ENCODE measurements around the gene NPAS3. TPM values are rescaled to one million over a fixed set of nuclear protein-coding genes. Genes with fewer than 3 reads are reported as not detected.

NPAS3 gene
- total RNA-seq, 1 donor from 2014 or later, result 2.0 TPM

DNA sequence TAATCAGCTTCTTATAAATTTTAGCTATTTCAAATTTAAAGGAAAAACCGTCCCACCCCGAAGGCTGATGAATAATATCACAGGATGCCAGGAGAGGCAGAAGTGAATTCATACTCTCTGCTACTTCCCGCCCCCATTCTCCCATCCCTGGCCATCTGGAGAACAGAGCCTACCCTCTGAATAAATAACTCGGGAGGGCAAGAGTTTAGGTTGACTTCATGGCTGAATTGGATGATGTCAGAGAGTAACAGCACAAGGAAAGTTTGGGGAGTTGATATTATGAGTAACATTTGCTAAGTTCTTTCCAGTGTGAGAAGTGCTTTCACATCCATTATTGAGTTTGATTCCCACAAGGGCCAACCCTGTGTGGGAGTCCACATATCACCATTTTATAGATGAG is 770.6 kb downstream of the NPAS3 start:
- Histone ChIP-seq H3K36me3 (ENCODE audit: control insufficient read depth, insufficient read depth, low read length) (no peaks in the 10 kb centered on the region), H3K4me3 (ENCODE audit: low read depth, low read length) (no peak overlapping the region), H3K27me3 (ENCODE audit: control insufficient read depth, insufficient read depth, low read length) (no peaks in the 10 kb centered on the region)
- TF ChIP-seq, protein P1, sequence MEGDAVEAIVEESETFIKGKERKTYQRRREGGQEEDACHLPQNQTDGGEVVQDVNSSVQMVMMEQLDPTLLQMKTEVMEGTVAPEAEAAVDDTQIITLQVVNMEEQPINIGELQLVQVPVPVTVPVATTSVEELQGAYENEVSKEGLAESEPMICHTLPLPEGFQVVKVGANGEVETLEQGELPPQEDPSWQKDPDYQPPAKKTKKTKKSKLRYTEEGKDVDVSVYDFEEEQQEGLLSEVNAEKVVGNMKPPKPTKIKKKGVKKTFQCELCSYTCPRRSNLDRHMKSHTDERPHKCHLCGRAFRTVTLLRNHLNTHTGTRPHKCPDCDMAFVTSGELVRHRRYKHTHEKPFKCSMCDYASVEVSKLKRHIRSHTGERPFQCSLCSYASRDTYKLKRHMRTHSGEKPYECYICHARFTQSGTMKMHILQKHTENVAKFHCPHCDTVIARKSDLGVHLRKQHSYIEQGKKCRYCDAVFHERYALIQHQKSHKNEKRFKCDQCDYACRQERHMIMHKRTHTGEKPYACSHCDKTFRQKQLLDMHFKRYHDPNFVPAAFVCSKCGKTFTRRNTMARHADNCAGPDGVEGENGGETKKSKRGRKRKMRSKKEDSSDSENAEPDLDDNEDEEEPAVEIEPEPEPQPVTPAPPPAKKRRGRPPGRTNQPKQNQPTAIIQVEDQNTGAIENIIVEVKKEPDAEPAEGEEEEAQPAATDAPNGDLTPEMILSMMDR (IDR thresholded peaks at IDR 0.05; ENCODE audit: insufficient read depth, low read length, poor library complexity, severe bottlenecking), result no peak
- DNase-seq (ENCODE audit: low read depth), result no peak

DNA sequence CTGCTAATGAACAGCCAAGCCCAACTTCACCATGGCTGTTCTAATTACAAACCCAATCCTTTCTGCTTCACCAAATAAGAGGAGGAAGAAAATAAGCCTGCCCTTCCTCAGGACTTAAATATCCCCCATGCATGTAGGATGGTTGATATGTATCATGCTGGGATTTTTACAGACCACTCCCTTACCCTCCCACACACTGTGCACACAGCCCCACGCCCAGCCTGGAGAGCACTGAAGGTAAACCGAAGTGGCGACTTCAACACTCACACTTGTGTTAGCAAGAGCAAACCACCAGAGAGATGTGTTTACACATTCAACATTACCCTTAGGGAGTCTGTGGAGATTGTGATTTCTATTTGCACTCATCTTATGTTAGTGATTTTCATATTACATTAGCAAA is 771.0 kb downstream of the NPAS3 start:
- Histone ChIP-seq H3K36me3 (ENCODE audit: control insufficient read depth, insufficient read depth, low read length) (no peaks in the 10 kb centered on the region), H3K27me3 (ENCODE audit: control insufficient read depth, insufficient read depth, low read length) (no peaks in the 10 kb centered on the region), H3K4me3 (ENCODE audit: low read depth, low read length) (no peak overlapping the region)
- no peak for DNase-seq (ENCODE audit: low read depth)
- TF ChIP-seq, protein P1 (IDR thresholded peaks at IDR 0.05; ENCODE audit: insufficient read depth, low read length, poor library complexity, severe bottlenecking), result no peak

DNA sequence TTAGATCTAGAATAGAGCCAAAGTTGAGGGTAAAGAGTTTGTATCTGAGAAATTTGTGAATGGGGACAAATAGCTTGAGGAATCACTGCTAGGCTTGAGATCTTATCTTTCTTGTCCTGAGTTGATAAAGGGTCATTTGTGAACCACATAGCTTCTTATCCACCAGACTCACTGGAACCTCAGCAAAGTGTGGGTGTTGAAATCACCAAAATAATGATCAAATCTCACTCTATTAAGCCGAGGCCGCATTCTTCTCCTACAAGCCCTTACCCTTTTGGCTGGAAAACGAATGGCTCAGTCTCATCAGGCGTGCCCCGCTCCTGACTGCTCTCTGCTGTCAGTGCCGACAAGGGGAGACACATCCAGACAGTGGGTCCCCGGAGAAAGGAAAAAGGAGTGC is 771.6 kb downstream of the NPAS3 start:
- no peaks in the 10 kb centered on the region for H3K27me3 ChIP-seq (ENCODE audit: control insufficient read depth, insufficient read depth, low read length)
- TF ChIP-seq, protein P1 (IDR thresholded peaks at IDR 0.05; ENCODE audit: insufficient read depth, low read length, poor library complexity, severe bottlenecking), result no peak
- H3K4me3 ChIP-seq (ENCODE audit: low read depth, low read length), result no peak overlapping the region
- no peaks in the 10 kb centered on the region for H3K36me3 ChIP-seq (ENCODE audit: control insufficient read depth, insufficient read depth, low read length)
- no peak for DNase-seq (ENCODE audit: low read depth)

DNA sequence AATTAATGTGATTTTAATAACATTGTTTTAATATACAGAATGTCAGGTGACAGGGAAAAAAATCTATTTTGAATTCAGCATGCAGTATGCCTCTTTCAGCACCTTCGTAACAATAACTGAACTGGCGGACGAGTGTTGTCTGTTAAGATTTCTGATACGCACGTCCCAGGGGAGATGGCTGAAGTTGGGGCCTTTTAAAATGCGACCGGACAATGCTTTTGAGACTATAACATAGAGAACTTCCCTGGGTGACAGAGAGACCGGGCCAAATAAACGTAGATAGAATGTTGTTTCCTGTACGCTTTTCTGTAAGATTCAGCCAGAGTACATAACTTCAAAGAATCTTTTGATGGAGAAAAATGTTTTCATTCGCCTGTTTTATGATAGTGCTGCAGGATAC is 772.5 kb downstream of the NPAS3 start:
- Histone ChIP-seq H3K4me3 (ENCODE audit: low read depth, low read length) (no peak overlapping the region), H3K36me3 (ENCODE audit: control insufficient read depth, insufficient read depth, low read length) (no peaks in the 10 kb centered on the region), H3K27me3 (ENCODE audit: control insufficient read depth, insufficient read depth, low read length) (no peaks in the 10 kb centered on the region)
- no peak for DNase-seq (ENCODE audit: low read depth)
- TF ChIP-seq, protein P1 (IDR thresholded peaks at IDR 0.05; ENCODE audit: insufficient read depth, low read length, poor library complexity, severe bottlenecking), result no peak

DNA sequence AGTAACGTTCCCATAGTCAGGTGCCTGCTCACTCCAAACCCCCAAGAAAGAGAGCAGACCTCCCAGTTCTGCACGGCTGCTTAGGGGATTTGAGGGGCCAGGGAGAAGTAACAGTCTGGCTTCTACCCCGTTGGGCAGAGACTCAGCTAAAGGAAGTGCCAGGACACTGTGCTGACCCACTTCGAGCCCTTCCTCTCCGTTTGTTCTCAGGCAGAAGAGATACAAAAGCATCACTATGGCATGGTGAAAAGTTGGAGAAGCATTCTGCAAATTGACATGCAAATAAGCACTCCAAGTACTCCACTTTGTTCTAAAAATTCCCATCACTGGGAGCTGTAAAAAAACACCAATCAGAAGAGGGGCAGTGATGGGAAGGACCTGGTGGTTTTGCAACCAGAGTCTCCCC is 773.1 kb downstream of the NPAS3 start:
- no peak overlapping the region for H3K4me3 ChIP-seq (ENCODE audit: low read depth, low read length)
- H3K36me3 ChIP-seq (ENCODE audit: control insufficient read depth, insufficient read depth, low read length), result no peaks in the 10 kb centered on the region
- TF ChIP-seq, protein P1 (IDR thresholded peaks at IDR 0.05; ENCODE audit: insufficient read depth, low read length, poor library complexity, severe bottlenecking), result no peak
- H3K27me3 ChIP-seq (ENCODE audit: control insufficient read depth, insufficient read depth, low read length), result no peaks in the 10 kb centered on the region
- no peak for DNase-seq (ENCODE audit: low read depth)

DNA sequence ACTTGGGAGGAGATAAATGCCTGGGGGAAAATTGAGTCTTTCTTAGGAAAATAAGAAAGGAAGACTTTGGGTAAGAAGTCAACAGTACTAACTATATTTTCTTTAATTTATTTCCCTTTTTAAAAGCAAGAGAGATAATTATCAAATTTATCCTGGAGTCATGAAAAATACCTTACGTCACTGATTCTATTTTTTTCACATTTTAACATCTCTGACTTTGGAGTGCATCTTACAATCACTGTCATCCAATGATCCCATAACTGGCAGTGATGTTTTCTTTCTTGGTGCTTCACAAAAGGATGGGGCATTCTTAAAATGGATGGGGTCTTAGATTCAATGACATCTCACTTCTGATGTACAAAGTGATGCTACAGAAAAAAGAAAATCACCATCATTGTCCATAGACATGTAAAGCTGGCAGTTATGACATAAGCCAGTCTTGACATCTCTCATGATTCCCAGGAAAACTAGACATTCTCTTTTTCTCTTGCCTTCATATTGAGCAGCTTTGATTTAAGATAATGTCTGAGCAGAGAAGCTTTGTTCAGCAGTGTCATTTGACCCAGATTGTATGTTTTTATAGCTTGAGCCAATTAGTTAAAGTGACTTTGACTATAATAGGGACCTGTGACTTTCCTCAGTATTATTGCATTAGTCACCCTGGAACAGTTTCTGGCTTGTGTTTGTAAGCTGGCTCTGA is 776.0 kb downstream of the NPAS3 start:
- no peaks in the 10 kb centered on the region for H3K27me3 ChIP-seq (ENCODE audit: control insufficient read depth, insufficient read depth, low read length)
- no peaks in the 10 kb centered on the region for H3K36me3 ChIP-seq (ENCODE audit: control insufficient read depth, insufficient read depth, low read length)
- no peak for DNase-seq (ENCODE audit: low read depth)
- TF ChIP-seq, protein P1 (IDR thresholded peaks at IDR 0.05; ENCODE audit: insufficient read depth, low read length, poor library complexity, severe bottlenecking), result no peak
- H3K4me3 ChIP-seq (ENCODE audit: low read depth, low read length), result no peak overlapping the region

Data from kidney epithelial cell (primary cell).